GM04504 (cell line): Measurements from ENCODE around the gene ANTXR1.
"Not testable (repeated sequence)": the region's sequence is repeated elsewhere in the genome, so short reads cannot be mapped to it uniquely, and the experiment has no call there.

Source experiments
- DNase-seq: peaks from one replicate; pipeline ENCODE4 v3.0.0-alpha.2; 2012; ENCODE audit warnings: low read depth

ANTXR1 gene

DNA sequence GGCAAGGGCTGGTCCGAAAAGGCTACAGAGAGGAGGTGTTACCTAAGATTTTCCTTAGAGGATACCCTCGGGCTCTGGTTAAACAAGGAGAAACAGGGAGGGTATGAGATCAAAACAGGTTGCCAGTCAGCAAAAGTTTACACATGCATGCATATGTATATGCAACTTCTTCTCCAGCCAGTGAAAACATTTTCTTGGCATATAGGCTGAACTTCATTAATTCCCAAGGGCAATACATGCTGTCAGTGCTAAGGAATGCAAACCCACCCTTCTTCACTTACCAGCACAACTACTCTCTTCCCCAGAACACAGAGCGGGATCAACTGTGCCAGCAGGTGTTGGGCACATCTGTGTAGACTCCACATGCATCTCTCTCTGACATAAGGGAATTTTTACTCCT is 198.1 kb downstream of the ANTXR1 start:
- DNase-seq: no peak

DNA sequence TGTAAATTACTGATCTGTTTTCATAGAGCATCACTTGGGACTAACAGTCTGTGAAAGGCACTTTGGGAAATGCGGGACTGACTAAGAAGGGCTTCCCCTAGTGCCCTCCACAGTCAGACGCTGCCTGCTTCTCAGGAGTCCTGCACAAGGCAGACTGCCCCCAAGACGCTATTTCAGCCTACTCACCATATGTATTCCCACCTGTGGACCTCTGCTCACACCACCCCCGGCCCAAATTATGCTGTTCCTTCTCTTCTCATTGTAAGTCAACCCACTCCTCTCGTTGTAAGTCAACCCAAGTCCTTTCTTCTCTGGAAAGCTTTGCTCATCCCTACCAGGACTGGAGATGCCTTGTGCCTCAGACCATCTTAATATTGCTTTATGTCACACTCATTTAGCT is 198.7 kb downstream of the ANTXR1 start:
- no peak for DNase-seq

DNA sequence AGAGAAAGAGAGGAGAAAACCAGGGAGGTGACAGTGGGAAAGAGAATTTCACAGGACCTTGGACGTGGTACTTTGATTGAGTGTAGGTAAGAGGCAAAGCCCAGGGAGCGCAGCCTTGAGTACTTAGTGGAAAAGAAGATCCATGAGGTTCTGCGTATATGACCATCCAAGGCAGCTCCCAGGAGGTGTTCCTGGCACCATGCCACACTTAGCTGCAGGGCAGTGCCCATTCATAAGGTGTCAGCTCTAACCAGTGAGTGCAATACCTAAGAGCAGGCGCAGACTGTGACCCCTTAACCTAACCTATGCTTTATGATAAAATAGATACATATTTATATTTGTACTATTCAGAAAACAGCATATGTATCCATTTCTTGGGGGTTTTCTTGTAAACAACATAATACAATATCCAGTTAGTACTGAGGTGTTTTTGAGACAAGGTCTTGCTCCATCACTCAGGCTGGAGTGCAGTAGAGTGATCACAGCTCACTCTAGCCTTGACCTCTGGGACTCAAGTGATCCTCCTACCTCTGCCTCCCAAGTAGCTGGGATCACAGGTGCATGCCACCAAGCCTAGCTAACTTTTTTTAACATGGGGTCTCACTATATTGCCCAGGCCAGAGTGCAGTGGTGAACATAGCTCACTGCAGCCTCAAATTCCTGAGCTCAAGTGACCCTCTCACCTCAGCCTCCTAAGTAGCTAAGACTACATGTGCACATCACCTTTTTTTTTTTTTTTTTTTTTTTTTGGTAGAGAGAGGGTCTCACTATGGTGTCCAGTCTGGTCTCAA is 199.5 kb downstream of the ANTXR1 start:
- DNase-seq: no peak

DNA sequence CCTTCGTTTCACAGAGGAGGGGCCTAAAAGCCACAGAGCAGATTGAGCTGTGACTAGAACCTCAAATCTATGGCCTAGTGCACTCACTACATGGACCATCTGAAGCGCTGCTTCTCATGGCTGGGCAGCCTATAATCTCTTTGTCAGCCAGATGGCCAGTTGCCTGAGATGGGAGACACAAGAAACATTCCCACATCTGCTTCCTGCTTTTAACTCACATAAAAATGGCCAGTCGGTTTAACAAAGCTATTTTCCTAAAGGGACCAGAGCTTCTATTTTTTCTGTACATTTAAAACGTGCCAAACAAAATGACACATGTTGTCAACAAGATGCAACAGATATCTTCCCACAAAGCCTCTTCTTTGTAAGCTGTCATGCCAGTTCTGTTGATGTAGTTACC is 200.2 kb downstream of the ANTXR1 start:
- peak; percentile 42 for DNase-seq

DNA sequence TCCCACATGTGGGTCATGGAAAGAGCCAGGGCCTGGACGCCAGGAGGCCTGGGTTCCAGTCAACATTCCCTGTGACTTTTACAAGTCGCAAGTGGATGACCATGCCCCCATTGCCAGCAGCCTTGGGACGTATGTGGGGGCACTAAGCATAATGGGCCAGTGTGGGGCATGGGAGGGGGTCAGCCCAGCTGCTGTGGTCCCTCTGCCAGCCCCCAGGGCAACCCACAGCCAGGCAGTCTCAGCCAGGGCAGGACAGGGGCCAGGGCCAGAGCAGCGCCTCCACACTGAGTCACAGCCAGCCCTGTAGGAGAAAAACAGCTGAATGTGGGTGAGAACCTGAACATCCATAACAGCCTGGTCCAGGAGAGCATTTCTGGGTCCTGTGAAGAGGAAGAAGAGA is 200.8 kb downstream of the ANTXR1 start:
- DNase-seq: no peak

DNA sequence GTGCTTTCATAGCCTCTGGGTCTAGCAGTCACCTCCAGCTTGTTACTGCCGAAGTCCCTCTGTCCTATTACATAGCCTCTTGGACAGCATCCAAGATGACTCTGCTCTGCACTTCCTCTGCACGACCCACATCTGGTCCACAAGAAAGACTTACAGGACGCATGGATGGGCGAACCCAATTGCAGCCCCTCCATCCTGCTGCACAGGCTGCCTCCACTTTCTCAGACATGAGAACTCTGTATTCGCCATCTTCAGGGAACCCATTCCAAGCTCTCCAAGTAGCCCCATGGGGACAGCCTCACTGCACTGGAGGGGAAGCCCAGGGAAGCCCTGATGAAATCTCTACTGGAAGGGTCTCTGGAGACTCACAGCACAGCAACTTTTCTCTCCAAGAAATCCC is 201.9 kb downstream of the ANTXR1 start:
- peak; percentile 50 for DNase-seq

DNA sequence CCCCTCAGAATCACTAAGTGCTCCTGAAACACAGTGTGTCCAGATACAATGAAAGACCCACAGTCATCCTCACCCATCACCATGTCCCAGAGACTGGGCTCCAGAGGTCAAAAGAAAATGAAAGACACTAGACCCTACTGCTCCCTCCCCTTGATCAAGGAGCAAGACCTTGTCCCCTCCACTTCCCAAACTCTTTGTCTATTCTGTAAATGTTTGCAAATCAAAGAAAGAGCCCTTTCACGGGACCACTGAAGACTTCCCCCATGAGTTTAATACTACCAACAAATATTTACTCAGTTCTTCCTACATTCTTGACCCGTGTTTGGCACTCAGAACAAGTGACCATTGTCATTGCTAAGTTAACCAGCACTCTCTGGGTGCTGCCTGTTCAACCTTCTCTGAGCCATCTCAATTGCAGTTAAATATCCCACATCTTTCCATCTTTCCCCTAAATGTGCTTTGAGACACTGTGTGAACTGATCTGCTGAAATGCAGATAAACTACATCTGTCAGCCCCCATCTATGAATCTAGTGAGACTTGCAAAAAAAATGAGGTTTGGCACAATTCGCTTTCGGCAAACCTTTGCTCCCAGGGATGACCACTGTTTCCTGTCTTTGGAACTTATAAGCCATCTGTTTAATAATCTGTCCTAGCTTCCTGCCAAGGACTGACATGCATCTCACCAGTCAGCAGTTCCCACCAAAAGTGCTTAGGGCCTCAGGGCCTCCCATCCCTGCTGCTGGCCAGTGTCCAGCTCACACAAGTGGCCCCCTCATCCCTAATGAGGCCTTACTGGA is 203.8 kb downstream of the ANTXR1 start:
- DNase-seq: peak; percentile 50

DNA sequence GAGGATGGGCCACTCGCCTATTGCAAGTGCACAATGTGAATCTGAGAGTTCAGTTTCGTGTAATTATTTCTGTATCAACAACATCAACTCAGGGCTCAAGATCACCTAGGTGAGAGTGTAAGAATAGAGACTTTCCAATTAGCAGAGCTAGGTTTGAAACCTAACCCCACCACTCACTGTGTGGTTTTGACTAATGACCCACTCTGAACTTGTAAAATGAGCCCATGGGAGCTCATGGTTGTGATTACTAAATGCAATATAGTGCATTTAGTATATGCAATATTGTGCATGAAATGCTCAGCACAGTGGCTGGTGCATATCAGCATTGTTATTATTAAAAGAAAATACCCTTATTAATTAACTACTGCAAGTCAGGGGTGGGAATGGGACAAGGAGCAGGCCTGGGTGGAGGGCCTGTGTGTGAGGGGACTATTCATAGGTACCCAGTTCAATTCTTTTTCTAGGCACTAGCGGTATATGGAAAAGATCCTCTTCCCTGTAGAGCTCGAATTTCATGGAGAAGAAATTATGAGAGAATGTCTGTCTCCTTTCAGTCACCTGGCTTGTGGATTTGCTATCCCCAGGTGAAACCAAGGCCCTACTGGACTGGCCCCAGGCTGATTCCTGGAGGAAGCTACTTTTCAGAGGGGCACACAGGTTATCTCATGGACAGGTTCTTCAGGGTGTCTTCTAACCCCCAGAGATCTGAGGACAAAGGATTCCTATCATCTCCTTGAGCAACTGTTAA is 204.5 kb downstream of the ANTXR1 start:
- no peak for DNase-seq

DNA sequence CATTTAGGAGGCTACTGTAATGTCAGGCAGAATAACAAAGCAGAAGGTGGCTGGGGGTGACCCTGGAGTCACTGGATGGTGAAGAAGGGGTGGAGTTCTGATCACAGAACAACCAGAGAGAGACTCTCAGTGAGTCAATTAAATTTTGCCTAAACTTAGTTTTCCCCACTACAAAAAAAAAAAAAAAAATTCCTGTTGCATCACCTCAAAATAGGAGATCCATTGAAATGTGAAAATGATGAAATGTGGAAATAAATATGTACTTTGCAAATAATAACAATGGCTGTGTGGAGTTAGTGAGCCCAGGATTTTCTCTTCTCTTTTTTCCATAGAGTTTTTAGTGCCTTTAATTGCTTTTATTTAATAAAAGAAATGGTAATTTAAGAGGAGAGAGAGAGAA is 208.5 kb downstream of the ANTXR1 start:
- no peak for DNase-seq

DNA sequence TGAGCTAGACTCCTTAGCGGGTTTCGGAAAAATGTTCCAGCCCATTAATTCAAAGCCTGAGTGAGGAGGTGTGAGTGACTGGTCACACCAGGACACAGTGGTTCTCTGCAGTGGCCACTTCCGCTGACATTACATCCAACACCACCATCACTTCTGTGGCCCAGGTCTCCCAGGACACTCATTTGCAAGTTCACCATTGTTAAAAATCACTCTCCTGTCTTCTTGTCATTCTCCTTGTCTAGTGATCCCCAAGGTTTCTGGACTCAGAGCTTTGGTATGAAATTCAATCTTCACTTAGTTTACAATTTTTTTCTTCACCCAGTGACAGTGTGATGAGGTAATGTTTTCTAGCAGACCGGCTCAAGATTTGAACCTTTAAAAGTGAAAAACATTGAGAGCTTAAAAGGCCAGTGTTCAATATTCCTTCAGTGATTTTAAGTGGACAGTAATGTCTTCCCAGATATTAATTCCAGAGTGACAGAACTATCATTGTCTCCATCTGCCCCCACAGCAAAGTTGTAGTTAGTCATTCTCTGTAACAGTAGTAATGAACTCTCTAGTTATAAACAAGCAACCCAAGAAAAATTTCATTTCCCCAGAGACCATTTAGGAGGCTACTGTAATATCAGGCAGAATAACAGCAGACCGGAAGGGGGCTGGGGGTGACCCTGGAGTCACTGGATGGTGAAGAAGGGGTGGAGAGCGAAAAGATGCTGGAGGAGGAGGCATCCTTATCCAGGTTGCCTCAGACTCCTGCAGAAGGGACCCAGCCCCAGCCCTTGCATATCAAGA is 209.2 kb downstream of the ANTXR1 start:
- no peak for DNase-seq

DNA sequence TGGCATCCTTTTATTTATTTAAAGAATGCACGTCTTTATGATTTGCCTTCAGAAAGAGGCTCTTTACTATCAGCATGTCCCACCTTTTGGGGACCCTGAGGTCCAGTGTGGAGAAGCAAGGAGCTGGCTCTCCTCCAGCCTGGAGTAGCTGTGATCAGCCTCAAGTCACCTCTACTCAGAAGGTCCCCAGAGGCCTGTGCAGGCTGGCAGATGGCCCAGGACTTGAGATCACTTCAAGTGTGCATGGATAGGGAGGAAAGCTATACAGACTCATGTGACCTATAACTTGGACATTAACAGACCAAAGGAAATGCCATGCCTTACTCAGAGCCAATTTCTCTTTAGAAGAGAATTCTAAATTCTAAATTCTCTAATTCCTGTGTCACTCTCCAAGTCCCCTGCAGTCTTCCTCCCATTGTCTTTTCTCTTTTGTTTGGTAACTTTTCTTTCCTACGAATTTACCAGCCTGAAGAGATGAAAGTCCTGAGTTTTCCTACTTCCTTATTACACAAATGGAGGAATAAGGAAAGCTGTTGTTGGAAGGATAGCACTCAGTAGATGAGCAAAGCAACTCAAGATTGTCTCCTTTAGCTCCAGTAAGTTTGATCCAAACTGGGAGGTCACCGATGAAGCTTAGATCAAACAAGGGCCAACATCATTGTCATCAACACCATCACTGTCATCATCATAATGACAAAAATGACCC is 210.1 kb downstream of the ANTXR1 start:
- no peak for DNase-seq

DNA sequence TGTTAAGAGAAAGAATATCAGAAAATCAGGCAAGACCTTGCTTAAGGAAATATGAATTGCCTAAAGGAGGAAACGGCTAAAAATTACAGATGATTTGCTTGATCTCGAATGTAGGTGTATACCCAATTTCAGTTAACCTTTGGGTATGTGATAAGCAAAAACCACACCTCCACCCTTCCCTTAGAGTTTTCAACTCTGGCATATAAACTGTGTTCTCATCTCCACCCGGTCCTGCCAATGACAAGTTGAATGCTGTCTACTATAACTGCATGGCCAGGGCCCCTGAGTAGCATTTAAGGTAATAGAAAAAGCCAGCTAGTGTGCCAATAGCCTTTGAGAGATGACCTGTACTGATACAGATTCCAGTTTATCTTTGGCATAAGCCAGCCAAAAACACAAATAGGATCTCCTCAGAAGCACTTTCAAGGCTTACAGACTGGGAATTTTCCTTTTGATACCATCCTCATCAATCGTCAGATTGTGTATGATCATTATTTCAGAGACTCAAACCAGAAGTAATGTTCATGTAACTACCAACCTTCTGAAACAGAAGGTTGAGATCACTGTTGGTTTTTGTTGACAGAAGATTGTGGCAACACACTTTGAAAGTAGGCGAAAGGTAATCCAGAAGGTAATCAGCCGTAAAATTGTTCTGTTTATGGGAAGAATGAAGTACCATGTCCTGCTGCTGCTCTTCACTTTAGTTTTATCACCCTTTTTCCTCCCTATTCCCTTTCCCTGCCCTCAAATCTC is 211.0 kb downstream of the ANTXR1 start:
- no peak for DNase-seq

DNA sequence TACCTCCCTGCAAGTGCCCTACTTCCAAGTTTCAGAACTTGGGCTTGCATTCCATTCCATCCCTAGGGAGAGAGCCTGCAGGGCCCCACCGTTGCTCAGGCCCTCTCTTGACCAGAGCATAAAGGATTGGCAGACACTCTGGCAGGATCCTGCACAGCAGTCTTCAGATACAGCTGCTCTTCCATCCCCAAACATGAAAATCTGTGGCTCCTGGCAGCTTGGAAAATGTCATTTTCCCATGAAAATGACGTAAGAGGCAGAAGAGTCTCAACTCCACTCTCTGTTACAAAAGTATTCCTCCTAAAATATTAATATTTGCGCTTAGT is 211.5 kb downstream of the ANTXR1 start:
- no peak for DNase-seq

DNA sequence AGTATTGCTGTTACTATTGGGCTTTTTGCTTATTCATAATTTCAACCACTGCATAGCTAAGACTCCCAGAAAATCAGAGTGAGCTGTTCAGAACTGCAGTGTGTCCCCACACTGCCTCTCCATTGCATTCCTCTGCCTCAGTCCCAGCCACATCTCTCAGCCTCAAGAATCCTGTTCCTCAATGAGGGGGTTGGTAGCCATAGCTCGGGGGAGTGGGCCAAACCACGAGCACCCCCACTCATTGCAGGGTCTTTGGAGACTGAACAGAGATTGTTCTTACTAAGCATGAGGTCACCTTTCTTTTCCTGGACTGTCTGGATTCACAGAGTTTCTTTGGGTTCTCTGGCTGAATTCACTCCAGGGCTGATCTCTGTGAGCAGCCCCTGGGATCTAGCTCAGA is 213.0 kb downstream of the ANTXR1 start:
- DNase-seq: no peak

DNA sequence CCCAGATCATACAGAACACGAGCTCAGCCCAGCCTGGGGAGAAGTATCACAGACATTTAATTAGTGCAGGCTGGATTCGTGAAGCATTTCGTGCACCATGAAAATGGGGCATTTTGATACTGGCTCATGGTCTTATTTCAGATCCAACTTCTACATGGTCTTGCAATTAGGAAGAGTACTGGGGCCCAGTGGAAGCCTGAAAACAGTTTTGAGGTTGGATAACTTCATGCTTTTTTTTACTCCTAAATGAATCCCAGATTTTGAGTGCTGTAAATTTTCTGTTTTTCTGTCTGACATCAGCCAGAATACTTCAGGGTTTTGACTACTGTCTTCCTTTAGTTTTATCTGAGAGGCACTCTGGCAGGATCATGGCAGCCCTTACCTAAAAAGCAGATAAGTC is 213.9 kb downstream of the ANTXR1 start:
- DNase-seq: no peak

DNA sequence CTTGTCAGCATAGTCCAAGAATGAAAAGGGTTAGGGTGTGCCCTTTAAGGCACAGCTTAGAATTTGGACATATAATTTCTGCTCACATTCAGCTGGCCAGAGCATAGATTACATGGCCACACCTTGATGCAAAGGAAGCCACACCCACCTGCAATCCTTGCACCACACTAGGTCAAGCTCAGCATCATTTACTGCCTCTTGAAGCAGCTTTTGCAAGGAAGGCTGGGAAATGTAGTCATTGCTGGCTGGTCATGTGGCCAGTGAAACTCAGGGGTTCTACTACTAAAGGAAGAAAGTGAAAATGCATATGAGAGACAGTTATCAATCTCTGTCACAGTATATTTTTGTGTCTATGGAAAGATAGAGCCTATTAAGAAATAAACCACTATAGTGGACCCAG is 214.7 kb downstream of the ANTXR1 start:
- no peak for DNase-seq

DNA sequence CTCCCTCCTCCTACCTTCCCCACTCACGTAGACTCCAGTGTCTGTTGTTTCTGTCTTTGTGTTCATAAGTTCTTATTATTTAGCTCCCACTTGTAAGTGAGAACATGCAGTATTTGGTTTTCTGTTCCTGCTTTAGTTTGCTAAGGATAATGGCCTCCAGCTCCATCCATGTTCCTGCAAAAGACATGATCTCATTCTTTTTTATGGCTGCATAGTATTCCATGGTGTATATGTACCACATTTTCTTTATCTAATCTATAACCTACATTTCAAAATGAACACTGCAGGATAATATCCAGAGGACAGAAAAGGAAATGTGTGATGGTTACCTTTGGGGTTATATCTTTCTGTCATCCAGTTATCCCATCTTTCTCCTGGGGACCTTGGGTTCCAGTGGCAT is 218.0 kb downstream of the ANTXR1 start:
- not testable (repeated sequence) for DNase-seq

DNA sequence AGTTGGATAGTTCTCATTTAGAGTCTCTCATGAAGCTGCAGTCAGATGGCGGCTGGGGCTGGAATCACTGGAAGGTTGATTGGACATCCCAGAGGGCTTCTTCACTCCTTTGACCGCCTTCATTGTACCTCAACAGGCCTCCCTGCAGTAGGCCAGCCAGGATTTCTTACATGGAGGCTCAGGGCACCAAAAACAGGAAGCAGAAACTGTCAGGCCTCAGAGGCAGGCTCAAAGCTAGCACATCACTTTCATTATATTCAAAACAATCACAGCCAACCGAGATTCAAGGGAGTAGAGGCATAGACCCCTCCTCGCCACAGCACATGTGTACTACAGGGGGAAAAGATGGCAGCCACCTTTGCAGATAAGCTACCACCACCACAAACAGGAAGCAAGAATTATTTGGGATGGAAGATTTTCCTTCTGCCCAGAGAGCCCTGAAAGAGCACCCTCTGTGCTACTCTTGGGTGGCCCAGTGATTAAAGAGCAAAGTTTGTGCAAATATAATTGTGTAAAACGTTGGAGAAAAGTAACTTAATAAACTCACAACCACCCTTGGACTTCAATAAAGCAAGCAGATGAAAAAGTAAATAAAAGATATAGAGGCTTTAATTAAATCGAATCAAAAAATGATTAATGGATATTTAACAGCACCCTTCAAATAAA is 218.8 kb downstream of the ANTXR1 start:
- no peak for DNase-seq

DNA sequence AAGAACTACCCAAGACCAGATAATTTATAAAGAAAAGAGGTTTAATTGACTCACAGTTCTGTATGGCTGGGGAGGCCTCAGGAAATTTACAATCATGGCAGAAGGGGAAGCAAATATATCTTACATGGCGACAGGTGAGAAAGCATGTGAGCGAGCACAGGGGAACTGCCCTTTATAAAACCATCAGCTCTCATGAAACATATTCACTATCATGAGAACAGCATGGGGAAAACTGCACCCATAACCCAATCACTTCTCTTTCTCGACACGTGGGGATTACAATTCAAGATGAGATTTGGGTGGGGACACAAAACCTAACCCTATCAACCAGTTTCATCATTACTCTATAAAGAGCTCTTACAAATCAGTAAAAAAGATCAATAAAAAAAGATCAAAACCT is 222.9 kb downstream of the ANTXR1 start:
- not testable (repeated sequence) for DNase-seq

DNA sequence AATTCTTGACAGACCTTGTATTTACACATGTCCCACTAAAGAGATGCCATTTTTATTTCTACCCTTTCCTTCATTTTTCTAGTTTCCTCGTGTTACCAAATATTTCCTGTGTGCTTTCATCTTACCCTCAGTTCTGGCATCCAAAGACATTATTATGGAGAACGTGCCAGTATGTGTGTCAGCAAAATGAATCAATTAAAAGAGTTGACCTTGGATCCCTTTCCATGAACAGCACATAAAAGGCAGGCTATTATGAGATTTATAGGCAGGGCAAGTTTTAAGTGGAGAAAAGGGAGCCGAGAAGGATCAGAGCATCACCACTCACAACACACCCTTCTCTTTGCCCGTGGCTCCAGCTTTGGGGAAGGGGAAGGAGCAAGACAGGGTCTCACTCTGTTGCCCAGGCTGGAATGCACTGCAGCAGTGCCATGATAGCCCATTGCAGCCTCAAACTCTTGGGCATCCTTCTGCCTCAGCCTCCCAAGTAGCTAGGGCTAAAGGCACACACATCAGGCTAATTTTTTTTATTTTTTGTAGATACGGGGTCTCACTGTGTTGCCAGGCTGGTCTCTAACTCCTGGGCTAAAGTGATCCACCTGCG is 224.2 kb downstream of the ANTXR1 start:
- DNase-seq: peak; percentile 42
